H4 (cell line): ENCODE measurements around the gene CUEDC1. TPM values are rescaled to one million over a fixed set of nuclear protein-coding genes. Genes with fewer than 3 reads are reported as not detected.
"Not testable (repeated sequence)": the region's sequence is repeated elsewhere in the genome, so short reads cannot be mapped to it uniquely, and the experiment has no call there.

Source experiments
- DNase-seq: peaks from one replicate; pipeline ENCODE4 v3.0.0-alpha.2; 2015; ENCODE audit warnings: low spot score
- total RNA-seq: library from RNA; depleted of rRNA; stranded (reverse); fragments of >200 nt; shearing (Covaris generic); gene quantifications from 2 replicates; pipeline ENCODE4 v1.2.3, GENCODE V29; 2014

Gene CUEDC1
- total RNA-seq, 1 experiment from 2014 or later: 7.4 TPM

- DNase-seq: no peak
Observed at GRCh38 chr17:57861790-57862693, 93.2 kb downstream of the CUEDC1 start.

GRCh38 chr17:57861000-57861789, 94.0 kb downstream of the CUEDC1 start:
- peak; percentile 83 for DNase-seq

GRCh38 chr17:57860414-57860999, 94.7 kb downstream of the CUEDC1 start:
- DNase-seq: peak; percentile 13

GRCh38 chr17:57859601-57860413, 95.4 kb downstream of the CUEDC1 start:
- DNase-seq: no peak

- no peak for DNase-seq
Observed at GRCh38 chr17:57858838-57859237, 96.4 kb downstream of the CUEDC1 start.

GRCh38 chr17:57856792-57857620, 98.2 kb downstream of the CUEDC1 start:
- DNase-seq: no peak

GRCh38 chr17:57855391-57856035, 99.7 kb downstream of the CUEDC1 start:
- DNase-seq: no peak

- no peak for DNase-seq
Observed at GRCh38 chr17:57853695-57854094, 101.5 kb downstream of the CUEDC1 start.

- DNase-seq: no peak
Observed at GRCh38 chr17:57852955-57853328, 102.3 kb downstream of the CUEDC1 start.

- DNase-seq: no peak
Observed at GRCh38 chr17:57852092-57852954, 102.9 kb downstream of the CUEDC1 start.

- DNase-seq: peak; percentile 100
Observed at GRCh38 chr17:57849874-57850754, 105.1 kb downstream of the CUEDC1 start, which contains the start of gene MRPS23. MRPS23 (minus strand) TSS chr17:57850044; CDS start chr17:57850010, 34 bp downstream.

GRCh38 chr17:57849163-57849873, 105.9 kb downstream of the CUEDC1 start:
- DNase-seq: no peak

GRCh38 chr17:57846056-57846945, 108.9 kb downstream of the CUEDC1 start:
- not testable (repeated sequence) for DNase-seq

- DNase-seq: no peak
Observed at GRCh38 chr17:57842280-57842679, 112.9 kb downstream of the CUEDC1 start.

- no peak for DNase-seq
Observed at GRCh38 chr17:57839571-57839923, 115.7 kb downstream of the CUEDC1 start.

- DNase-seq: no peak
Observed at GRCh38 chr17:57838857-57839570, 116.2 kb downstream of the CUEDC1 start.
